NCI-H345 (cell line): ENCODE results near the gene UAP1.
A peak's percentile ranks its signal among the peaks of the same experiment; 100 is the strongest.

Source experiments
- DNase-seq: peaks from one replicate; lab custom pipeline; 2025; lab: John Stamatoyannopoulos, UW

The UAP1 gene

GRCh38 chr1:162616848-162617247 is 55.3 kb downstream of the UAP1 start:
- DNase-seq = no peak

- no peak for DNase-seq
Measured at GRCh38 chr1:162617513-162617912, 56.0 kb downstream of the UAP1 start.

GRCh38 chr1:162619076-162619475 is 57.6 kb downstream of the UAP1 start:
- DNase-seq = no peak

DNA sequence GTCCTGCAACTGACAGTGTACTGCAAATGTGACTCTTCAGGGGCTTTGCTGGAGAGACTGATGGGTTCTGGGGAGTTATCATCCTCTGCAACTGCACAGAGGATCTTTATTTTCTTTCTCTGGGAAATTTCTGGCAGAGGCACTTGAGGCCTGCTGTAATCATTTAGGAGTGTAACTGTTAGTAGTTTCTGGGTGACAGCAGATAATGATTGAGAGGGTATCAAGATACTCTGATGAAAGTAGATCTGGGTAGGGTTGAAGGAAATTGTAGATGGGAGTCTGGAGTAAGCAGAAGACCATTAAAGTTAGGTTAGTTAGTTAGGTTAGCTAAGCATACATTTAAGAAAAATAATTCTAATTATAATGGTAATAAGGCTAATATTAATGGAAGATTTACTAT is 59.7 kb downstream of the UAP1 start:
- DNase-seq = no peak

DNA sequence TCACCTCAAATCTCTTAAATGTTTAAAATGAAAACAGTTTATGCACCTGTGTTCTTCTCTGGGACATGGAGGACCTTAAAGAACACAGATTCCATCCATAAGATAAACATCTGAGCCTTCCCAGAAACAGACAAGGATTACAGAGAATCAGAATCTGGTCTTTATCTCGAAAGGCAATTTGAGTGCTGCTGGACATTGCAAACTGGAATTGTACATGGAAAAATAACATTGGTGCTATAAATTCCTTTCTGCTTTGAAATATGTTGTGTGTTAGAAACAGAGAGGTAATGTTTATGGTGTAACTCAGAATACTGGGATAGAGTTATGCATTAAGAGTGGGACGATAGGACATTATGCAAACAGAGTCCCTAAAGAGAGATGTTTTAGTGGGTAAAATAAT is 64.2 kb downstream of the UAP1 start:
- no peak for DNase-seq

DNA sequence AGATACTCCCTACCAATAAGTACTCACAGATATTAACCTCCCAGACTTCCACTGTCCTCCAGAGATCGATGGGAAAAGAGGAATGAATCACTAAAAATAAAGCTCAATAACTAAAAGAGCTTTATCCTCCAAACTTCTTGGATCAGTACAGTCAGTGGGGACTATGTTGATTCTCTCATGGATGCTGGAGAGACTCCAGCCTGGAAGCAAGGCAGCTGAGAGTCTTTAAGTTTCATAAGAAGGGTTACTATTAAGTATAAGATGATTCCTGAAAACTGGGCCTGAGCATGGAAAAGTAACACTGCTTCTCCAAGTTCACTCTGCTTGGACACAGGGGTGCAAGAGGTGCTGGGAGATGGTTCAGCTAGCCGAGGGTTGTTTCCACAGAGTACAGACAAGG is 64.6 kb downstream of the UAP1 start:
- DNase-seq = no peak

DNA sequence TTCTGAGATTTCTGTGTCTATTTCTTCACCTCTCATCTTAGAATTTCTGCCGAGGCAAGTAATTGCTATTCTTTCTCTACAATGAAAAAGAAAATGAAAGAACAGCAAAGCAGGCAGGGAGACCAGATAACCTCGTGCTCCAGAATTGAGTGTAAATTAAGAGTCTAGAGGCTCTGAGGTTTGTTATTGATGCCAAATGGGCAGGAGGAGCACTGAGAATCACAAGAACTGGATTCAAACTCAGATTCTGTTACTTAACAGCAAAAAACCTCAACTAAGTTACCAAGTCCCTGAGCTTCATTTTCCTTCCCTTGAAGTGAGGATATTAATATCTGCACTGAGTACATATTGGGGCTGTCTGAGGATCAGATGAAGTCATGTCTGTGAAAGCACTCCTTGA is 65.2 kb downstream of the UAP1 start:
- DNase-seq = no peak

DNA sequence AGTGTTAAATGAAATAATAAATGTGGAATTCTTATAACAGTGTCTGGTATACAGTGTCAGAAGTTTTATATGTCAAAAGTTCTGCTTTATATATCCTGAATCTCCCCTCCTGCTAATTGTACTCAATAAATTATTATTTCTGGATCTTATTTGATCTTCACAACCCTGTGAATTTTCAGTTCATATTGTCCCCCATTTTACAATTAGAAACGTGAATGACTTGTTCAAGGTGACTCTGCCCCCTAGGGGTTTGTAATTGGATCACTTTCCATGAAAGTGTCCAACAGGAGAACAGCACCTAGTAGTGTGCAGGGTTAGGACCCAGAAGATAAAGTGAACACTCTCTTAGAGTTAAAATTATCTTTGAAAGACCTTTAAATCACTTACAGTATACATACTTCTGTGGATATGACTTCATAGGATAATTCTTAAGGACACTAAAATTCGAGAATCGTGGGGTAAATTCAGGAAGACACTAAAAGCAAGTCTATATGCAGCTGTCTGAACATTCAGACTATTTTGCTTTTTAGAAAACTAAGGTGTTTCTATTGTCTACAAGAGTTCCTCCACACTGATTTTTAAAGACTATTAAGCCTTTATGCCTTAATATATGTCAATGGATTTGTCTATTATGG is 66.3 kb downstream of the UAP1 start:
- peak; percentile 1 for DNase-seq

- no peak for DNase-seq
Measured at GRCh38 chr1:162629077-162629627, 67.6 kb downstream of the UAP1 start.

DNA sequence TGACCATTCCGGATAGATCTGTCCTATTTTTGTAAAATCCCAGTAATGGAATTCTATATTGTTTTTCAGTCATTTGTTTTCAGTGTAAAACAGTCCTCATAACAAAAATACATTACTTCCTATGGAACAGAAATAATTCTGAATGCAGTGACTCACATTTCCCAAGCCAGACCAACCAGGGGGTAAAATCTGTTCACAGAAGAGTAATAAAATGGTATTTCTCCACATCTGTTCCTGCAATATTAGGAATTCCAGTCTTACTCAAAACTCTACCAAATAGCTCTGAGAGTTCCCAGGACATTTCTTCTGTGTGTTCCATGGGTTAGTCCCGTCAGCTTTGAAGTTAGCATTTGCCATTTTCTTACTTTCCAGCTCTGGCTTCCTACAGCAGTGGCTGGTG is 68.1 kb downstream of the UAP1 start:
- no peak for DNase-seq

- no peak for DNase-seq
Measured at GRCh38 chr1:162631546-162632191, 70.1 kb downstream of the UAP1 start.

- no peak for DNase-seq
Measured at GRCh38 chr1:162632217-162632666, 70.7 kb downstream of the UAP1 start, which contains the start of gene DDR2. DDR2 (plus strand) TSS chr1:162632464; CDS start chr1:162719064, 86,600 bp downstream.

DNA sequence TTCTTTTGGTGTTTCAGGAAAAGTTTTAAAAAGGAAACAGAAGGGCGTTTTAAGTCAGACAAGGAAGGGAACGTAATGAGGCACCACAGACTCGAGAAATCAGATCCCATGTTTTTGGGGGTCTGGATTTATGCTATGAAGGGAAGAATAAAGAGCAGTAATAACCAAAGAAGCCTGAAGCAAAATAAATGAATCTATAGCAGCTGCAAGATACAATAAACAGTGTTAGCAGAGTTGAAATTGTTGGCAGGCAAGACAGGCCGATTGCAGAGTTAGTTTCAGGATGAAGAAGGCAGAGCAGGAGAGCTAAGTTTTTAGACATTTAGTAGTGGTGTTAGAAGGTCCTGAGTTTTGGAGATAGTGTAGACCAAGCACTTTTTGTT is 71.2 kb downstream of the UAP1 start:
- DNase-seq = no peak

- no peak for DNase-seq
Measured at GRCh38 chr1:162633081-162633762, 71.7 kb downstream of the UAP1 start.

DNA sequence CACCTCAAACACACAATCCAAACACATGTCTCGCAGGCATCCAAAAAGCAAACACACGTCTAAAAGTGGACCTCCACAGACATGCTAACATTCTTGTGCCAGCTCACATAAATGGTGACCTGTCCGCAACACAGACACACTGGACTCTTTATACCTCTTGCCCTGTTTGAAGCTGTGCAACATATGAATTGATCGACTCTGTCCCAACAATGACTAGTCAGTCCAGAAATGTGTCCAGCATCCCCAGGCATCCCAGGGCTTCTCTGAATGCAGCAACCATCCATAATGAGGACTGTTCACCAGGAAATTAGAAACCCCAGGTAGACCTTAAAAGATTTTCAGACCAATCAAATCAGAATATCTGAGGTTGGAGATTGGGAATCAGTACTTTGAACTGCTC is 73.9 kb downstream of the UAP1 start:
- no peak for DNase-seq

DNA sequence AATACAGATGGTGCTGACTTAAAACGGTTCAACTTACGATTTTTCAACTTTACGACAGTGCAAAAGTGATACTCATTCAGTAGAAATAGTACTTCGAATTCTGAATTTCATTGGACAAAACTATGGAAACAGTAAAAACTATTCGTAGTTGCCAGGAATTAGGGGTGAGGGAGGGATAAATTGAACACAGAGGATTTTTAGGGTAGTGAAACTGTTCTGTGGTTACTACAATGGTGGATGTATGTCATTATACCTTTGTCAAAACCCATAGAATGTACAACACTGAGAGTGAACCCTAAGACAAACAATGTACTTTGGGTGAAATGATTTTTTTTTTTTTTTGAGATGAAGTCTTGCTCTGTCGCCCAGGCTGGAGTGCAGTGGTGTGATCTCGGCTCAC is 78.2 kb downstream of the UAP1 start:
- DNase-seq = no peak

DNA sequence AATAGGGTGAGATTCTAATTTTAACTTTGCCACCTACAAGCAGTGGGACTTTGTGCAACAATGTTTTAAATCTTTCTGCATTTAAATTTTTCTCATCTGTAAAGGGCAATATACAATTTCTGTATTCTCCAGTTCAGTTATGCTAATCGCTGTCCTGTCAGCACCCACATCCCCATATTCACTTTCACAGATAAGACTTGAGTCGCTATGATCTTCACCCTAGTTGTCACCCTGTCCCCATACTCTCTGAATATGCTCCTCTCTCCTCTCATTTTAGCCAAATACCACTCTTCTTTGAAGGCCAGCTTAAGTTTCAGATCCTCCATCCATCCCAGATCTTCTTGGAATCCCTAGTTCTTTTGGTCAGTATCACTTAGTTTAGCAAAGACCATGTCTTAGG is 79.6 kb downstream of the UAP1 start:
- no peak for DNase-seq

DNA sequence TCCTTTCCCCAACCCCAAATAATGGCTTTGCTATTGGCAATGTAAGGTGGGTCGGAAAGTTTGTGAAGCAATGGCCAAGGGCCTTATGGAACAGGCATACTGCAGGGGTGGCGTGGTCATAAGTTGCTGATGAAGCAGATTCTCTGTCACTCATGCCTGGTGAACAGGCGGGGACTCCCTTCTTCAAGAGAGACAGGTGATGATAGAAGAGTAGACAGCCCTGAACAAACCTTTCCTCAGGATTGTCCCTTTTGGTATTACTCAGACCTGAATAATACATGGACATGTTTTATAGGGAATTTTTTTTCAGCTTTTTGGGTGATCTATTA is 83.4 kb downstream of the UAP1 start:
- DNase-seq = no peak

DNA sequence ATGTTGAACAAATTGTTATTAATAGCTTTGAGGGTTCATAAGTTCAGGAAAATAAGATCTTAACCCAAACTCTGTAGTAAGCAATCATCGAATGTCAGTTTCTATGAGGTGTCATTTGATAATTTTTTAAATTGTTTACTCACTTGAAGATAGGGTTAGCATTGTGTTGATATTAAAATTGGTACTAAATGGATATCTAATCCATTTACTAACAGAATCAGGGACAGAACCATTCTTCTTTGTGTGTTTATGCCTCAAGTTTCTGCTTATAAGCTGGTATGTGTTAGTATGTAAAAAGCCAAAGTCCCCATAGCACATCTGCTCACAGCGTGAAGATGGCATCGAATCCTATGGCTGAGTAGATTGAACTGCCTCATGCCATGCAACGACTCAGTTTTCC is 84.1 kb downstream of the UAP1 start:
- DNase-seq = no peak

DNA sequence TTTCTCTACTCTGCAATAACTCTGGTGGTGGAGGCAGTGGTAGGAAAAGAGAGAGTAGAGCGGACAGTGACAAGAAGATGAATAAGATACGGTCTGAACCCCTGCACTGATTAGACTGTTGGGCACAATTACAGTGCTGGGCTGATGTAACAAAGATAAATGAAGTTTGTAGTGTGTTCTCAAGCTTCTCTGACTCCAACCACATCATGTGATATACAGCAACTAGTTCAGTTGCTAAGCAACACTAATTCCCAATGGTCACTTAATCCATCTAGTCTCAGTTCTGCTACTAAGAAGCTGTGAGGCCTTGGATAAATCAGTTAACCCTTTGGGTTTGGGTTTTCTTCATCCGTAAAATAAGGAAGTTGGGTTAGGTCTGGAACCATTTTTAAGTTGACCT is 88.1 kb downstream of the UAP1 start:
- DNase-seq = no peak
